Neuron (in vitro differentiated cells): Measurements from ENCODE around the gene TRHDE.
A peak's percentile ranks its signal among the peaks of the same experiment; 100 is the strongest.
"Not testable (repeated sequence)": the region's sequence is repeated elsewhere in the genome, so short reads cannot be mapped to it uniquely, and the experiment has no call there.

ENCODE experiments used
- H2AFZ ChIP-seq: one replicate; pipeline ENCODE4 v1.6.1; 2013; ENCODE audit warnings: low read depth, mild to moderate bottlenecking, inconsistent platforms, low read length, moderate library complexity
- H3K27me3 ChIP-seq: one replicate; pipeline ENCODE4 v1.6.1; 2013; ENCODE audit warnings: low read length; ENCODE audit not compliant: insufficient read depth
- H3K36me3 ChIP-seq: one replicate; pipeline ENCODE4 v1.6.1; 2013; ENCODE audit warnings: low read length; ENCODE audit not compliant: insufficient read depth
- H3K4me1 ChIP-seq: one replicate; pipeline ENCODE4 v1.6.1; 2013; ENCODE audit warnings: low read length; ENCODE audit not compliant: insufficient read depth
- H3K4me3 ChIP-seq: 2 replicates; pipeline ENCODE4 v1.5.1; 2013; ENCODE audit warnings: mild to moderate bottlenecking, low read length, moderate library complexity
- H3K9me3 ChIP-seq: one replicate; pipeline ENCODE4 v1.6.1; 2013; ENCODE audit warnings: low read length

TRHDE gene

DNA sequence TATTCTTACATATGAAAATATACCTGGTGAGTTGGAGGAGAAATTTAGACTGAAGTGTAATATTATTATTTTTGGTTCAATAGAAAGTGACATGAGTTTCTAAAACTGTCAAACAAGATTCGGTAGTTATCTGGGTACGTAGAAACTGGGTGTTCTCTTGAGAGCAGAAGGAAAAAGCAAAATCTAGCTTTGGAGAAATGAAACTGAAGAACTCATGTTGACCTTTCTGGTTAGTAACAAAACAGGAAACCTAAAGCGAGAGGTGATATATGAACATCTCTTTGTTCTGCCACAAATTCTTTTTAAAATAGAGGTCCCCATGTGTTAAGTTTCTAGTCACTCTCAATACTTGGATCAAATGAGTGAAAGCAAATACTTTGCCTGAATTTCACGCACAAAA, 401.7 kb downstream of the TRHDE start:
- Histone ChIP-seq H3K4me1 (peaks cover 7% of the 10 kb centered on the region), H2AFZ (no peak overlapping the region), H3K36me3 (no peaks in the 10 kb centered on the region), H3K4me3 (no peak overlapping the region), H3K27me3 (no peaks in the 10 kb centered on the region), H3K9me3 (no peaks in the 10 kb centered on the region)

- H3K4me3 ChIP-seq = no peak overlapping the region
- H3K9me3 ChIP-seq = no peaks in the 10 kb centered on the region
- no peak overlapping the region for H2AFZ ChIP-seq
- no peaks in the 10 kb centered on the region for H3K36me3 ChIP-seq
- no peaks in the 10 kb centered on the region for H3K27me3 ChIP-seq
- peaks cover 7% of the 10 kb centered on the region for H3K4me1 ChIP-seq
These were observed 404.4 kb downstream of the TRHDE start for GRCh38 chr12:72676556-72676955.

DNA sequence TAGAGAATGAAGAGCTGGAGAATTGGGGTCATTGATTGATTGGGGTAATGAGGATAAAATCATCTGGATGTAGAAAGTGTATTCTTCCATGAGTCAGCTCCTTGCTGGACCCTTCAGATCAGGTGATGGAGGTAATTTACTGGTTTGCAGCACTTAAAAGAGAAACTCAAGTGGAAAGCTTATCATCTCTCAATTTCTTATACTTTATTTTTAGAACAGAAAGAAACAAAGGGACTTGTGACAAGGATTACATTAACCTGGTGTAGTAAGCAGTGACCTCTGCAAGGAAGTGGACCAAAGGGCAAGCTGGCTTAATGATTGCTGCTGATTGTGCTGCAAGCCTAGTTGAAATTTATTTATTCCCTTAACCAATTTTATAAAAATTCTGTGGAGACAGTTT, 405.0 kb downstream of the TRHDE start:
- Histone ChIP-seq H3K9me3 (no peaks in the 10 kb centered on the region), H3K4me1 (peaks cover 7% of the 10 kb centered on the region), H3K27me3 (no peaks in the 10 kb centered on the region), H2AFZ (no peak overlapping the region), H3K36me3 (no peaks in the 10 kb centered on the region), H3K4me3 (no peak overlapping the region)

GRCh38 chr12:72677846-72678245, 405.7 kb downstream of the TRHDE start:
- H3K4me3 ChIP-seq = no peak overlapping the region

GRCh38 chr12:72679147-72679757, 407.1 kb downstream of the TRHDE start:
- no peak overlapping the region for H2AFZ ChIP-seq
- H3K4me1 ChIP-seq = no peaks in the 10 kb centered on the region
- no peaks in the 10 kb centered on the region for H3K9me3 ChIP-seq
- no peaks in the 10 kb centered on the region for H3K36me3 ChIP-seq
- H3K4me3 ChIP-seq = no peak overlapping the region
- no peaks in the 10 kb centered on the region for H3K27me3 ChIP-seq

More at GRCh38 chr12:72677846-72678245, 405.7 kb downstream of the TRHDE start:
- Histone ChIP-seq H3K9me3 (no peaks in the 10 kb centered on the region), H3K36me3 (no peaks in the 10 kb centered on the region), H2AFZ (no peak overlapping the region), H3K4me1 (no peaks in the 10 kb centered on the region), H3K27me3 (no peaks in the 10 kb centered on the region)

DNA sequence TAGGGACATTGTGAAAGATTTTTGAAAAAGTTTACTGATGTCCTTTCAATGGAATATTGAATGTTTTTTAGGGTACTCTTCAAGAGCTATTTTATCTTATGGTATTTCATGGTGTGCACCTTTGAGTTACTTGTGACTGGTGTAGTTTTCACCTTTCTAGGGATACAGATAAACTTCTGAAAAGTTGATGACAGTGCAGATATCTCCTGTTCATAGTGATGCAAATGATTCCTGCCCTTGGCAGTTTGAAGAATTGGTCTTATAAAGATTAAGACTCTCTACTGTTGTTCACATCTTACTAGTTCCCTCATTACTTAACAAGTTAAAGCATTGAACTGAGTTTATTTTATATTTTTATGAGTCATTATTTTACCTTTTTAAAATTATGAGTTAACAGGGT, 408.9 kb downstream of the TRHDE start:
- no peaks in the 10 kb centered on the region for H3K9me3 ChIP-seq
- no peaks in the 10 kb centered on the region for H3K36me3 ChIP-seq
- no peaks in the 10 kb centered on the region for H3K4me1 ChIP-seq
- no peaks in the 10 kb centered on the region for H3K27me3 ChIP-seq
- no peak overlapping the region for H3K4me3 ChIP-seq
- no peak overlapping the region for H2AFZ ChIP-seq

- no peaks in the 10 kb centered on the region for H3K27me3 ChIP-seq
- no peaks in the 10 kb centered on the region for H3K36me3 ChIP-seq
- H3K9me3 ChIP-seq = no peaks in the 10 kb centered on the region
- H3K4me1 ChIP-seq = no peaks in the 10 kb centered on the region
- H3K4me3 ChIP-seq = no peak overlapping the region
- no peak overlapping the region for H2AFZ ChIP-seq
These were observed 412.3 kb downstream of the TRHDE start for GRCh38 chr12:72684491-72684890.

DNA sequence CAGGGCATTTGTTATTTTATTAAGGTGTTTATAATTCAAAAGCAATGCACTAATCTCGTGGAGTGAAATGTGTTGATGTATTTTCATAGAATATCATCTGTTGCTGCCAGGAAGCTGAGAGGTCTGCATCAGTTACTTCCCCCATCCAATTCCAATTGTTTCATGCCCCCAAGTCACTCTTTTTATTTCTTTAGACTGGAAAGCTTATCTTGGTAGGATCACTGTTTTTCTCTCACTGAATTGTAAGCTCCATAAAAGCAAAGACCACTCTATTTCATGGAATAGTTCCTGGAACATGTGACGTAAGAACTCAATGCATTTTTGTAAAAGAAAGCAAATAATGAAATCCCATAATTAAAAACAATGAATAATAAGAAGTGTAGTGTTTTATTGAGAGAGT, 420.2 kb downstream of the TRHDE start:
- Histone ChIP-seq H3K27me3 (no peaks in the 10 kb centered on the region), H3K4me1 (no peaks in the 10 kb centered on the region), H3K36me3 (no peaks in the 10 kb centered on the region), H3K9me3 (no peaks in the 10 kb centered on the region), H2AFZ (no peak overlapping the region), H3K4me3 (no peak overlapping the region)

DNA sequence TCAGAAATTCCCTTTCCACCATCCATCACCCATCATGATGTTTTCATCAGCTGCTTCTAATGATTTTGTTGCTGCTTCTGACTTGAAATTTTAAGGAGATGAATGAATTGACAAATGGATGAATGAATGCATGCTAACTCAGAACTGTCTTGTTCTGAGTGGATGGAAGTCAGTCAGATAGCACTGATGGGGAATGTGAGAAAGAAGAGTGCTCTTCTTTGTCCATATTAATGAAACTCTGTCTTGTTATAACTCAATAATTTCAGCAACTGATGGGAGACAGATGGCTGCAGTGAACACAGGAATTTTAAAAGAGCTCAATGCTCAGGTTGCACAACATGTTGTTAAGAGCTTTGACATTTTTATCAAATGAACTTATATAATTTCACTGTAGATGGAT, 422.0 kb downstream of the TRHDE start:
- Histone ChIP-seq H3K9me3 (no peaks in the 10 kb centered on the region), H2AFZ (no peak overlapping the region), H3K27me3 (no peaks in the 10 kb centered on the region), H3K4me1 (no peaks in the 10 kb centered on the region), H3K36me3 (no peaks in the 10 kb centered on the region), H3K4me3 (no peak overlapping the region)

DNA sequence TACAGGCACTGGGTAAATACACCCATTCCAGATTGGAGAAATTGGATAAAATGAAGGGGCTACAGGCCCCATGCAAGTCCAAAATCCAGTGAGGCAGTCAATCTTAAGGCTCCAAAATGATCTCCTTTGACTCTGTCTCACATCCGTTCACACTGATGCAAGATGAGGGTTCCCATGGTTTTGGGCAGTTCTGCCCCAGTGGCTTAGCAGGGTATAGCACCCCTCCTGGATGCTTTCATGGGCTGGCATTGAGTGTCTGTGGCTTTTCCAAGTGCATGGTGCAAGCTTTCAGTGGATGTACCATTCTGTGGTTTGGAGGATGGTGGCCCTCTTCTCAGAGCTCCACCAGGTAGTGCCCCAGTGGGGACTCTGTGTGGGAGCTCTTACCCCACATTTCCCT, 427.2 kb downstream of the TRHDE start:
- Histone ChIP-seq H3K36me3 (no peaks in the 10 kb centered on the region), H3K9me3 (peaks cover 6% of the 10 kb centered on the region), H3K27me3 (no peaks in the 10 kb centered on the region), H3K4me1 (no peaks in the 10 kb centered on the region), H3K4me3 (no peak overlapping the region), H2AFZ (no peak overlapping the region)

GRCh38 chr12:72712025-72712424, 439.9 kb downstream of the TRHDE start:
- H3K36me3 ChIP-seq, H3K4me3 ChIP-seq, H3K27me3 ChIP-seq, H3K9me3 ChIP-seq, H2AFZ ChIP-seq: not testable (repeated sequence)
- peaks cover 13% of the 10 kb centered on the region for H3K4me1 ChIP-seq

- Histone ChIP-seq H3K4me3 (no peak overlapping the region), H3K27me3 (no peaks in the 10 kb centered on the region), H3K36me3 (no peaks in the 10 kb centered on the region), H3K9me3 (no peaks in the 10 kb centered on the region), H2AFZ (peak overlapping the region; percentile 34), H3K4me1 (peaks cover 22% of the 10 kb centered on the region)
These were observed 444.1 kb downstream of the TRHDE start for GRCh38 chr12:72716221-72716620.

- Histone ChIP-seq H3K4me3 (no peak overlapping the region), H3K27me3 (no peaks in the 10 kb centered on the region), H3K36me3 (no peaks in the 10 kb centered on the region), H3K4me1 (peaks cover 22% of the 10 kb centered on the region), H2AFZ (peak overlapping the region; percentile 34), H3K9me3 (peaks cover 3% of the 10 kb centered on the region)
These were observed 444.9 kb downstream of the TRHDE start for GRCh38 chr12:72717036-72717435.
